ENCODE data around the gene BPIFA3. TPM values are rescaled to one million over a fixed set of nuclear protein-coding genes. Genes with fewer than 3 reads are reported as not detected.
A peak's percentile ranks its signal among the peaks of the same experiment; 100 is the strongest.

BPIFA3 gene
- not detected in 2 replicates for total RNA-seq (ENCODE audit: low replicate concordance)

DNA sequence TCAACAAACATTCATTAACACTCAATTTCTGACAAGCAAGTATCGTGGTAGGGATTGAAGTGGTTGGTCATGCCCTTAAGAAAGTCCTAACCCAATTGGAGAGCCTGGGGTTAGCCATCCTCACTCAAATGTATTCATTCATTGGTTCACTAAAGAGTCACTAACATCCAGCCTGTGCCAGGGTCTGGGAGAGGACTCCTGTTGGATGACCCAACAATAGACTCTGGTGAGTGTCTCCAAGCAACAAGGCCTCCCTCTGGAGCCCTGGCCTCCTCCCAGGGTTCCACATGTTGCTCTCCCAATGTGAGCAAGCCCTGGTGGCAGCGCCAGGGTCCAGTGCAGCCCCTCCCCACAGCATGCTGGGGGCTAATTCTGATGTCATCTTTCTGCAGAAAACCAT, at the start of gene BPIFA3:
BPIFA3 (plus strand) TSS at position 301 of the 400 bp plus-strand sequence. CDS start 185 bp downstream, outside the sequence.
- H3K36me3 Mint-ChIP-seq: no peaks in the 10 kb centered on the region
- Histone ChIP-seq H3K9me3 (ENCODE audit: low read depth) (no peaks in the 10 kb centered on the region), H3K36me3 (no peaks in the 10 kb centered on the region), H3K4me2 (no peak within 1 kb of the TSS), H3K79me2 (ENCODE audit: low read depth) (no peaks in the 10 kb centered on the region), H3K9ac (no peak within 1 kb of the TSS), H3K4me1 (no peaks in the 10 kb centered on the region), H3K4me3 (no peak within 1 kb of the TSS), H3K27ac (no peak within 1 kb of the TSS), H3K27me3 (peaks cover 35% of the 10 kb centered on the region), H2AFZ (replicated peaks) (no peak within 1 kb of the TSS), H4K20me1 (ENCODE audit: low read depth) (no peaks in the 10 kb centered on the region), H3F3A (ENCODE audit: low read depth) (no peaks in the 10 kb centered on the region)
- no peak for TF ChIP-seq EZH2 (IDR thresholded peaks at IDR 0.05)
- no peak for TF ChIP-seq CTCF (IDR thresholded peaks at IDR 0.05)
- no peak for TF ChIP-seq EZH2phosphoT487 (IDR thresholded peaks at IDR 0.05)
- H3K4me1 Mint-ChIP-seq: no peaks in the 10 kb centered on the region
- no peak within 1 kb of the TSS for H3K27ac Mint-ChIP-seq
- H3K9me3 Mint-ChIP-seq: no peaks in the 10 kb centered on the region
- no peak within 1 kb of the TSS for H3K4me3 Mint-ChIP-seq
- H3K27me3 Mint-ChIP-seq (ENCODE audit: insufficient read depth, low read depth): peaks cover 4% of the 10 kb centered on the region
- DNase-seq (ENCODE audit: low spot score): no peak

GRCh38 chr20:33167859-33168258, 49.3 kb upstream of the BPIFA3 start, which contains the start of gene BPIFA2:
Gene BPIFA2, plus strand, starts transcription at chr20:33168159. Its CDS starts 987 bp downstream, at chr20:33169146.
- Histone ChIP-seq H3K27ac (no peak within 1 kb of the TSS), H3K4me2 (no peak within 1 kb of the TSS), H3K36me3 (no peaks in the 10 kb centered on the region), H3K4me1 (no peaks in the 10 kb centered on the region), H2AFZ (replicated peaks) (no peak within 1 kb of the TSS), H3K27me3 (no peaks in the 10 kb centered on the region), H3K9me3 (ENCODE audit: low read depth) (peaks cover 8% of the 10 kb centered on the region), H3K9ac (no peak within 1 kb of the TSS), H3F3A (ENCODE audit: low read depth) (no peaks in the 10 kb centered on the region), H4K20me1 (ENCODE audit: low read depth) (no peaks in the 10 kb centered on the region), H3K79me2 (ENCODE audit: low read depth) (no peaks in the 10 kb centered on the region), H3K4me3 (no peak within 1 kb of the TSS)
- no peak for DNase-seq (ENCODE audit: low spot score)
- Mint-ChIP-seq H3K27ac (no peak within 1 kb of the TSS), H3K4me1 (peaks cover 6% of the 10 kb centered on the region), H3K27me3 (ENCODE audit: insufficient read depth, low read depth) (peaks cover 13% of the 10 kb centered on the region), H3K36me3 (no peaks in the 10 kb centered on the region), H3K9me3 (peaks cover 13% of the 10 kb centered on the region), H3K4me3 (no peak within 1 kb of the TSS)
- no peak for TF ChIP-seq CTCF (IDR thresholded peaks at IDR 0.05)
- no peak for TF ChIP-seq EZH2 (IDR thresholded peaks at IDR 0.05)
- TF ChIP-seq EZH2phosphoT487 (IDR thresholded peaks at IDR 0.05): no peak

GRCh38 chr20:33169176-33169794, 47.9 kb upstream of the BPIFA3 start:
- no peak overlapping the region for H2AFZ ChIP-seq (replicated peaks)
- Mint-ChIP-seq H3K27me3 (ENCODE audit: insufficient read depth, low read depth) (peaks cover 13% of the 10 kb centered on the region), H3K36me3 (no peaks in the 10 kb centered on the region), H3K27ac (no peak overlapping the region), H3K4me1 (peaks cover 6% of the 10 kb centered on the region), H3K9me3 (peaks cover 13% of the 10 kb centered on the region), H3K4me3 (no peak overlapping the region)
- H3K9ac ChIP-seq: no peak overlapping the region
- no peaks in the 10 kb centered on the region for H3K27me3 ChIP-seq
- H3K9me3 ChIP-seq (ENCODE audit: low read depth): peaks cover 8% of the 10 kb centered on the region
- no peaks in the 10 kb centered on the region for H3K4me1 ChIP-seq
- no peaks in the 10 kb centered on the region for H3K79me2 ChIP-seq (ENCODE audit: low read depth)
- H3K27ac ChIP-seq: no peak overlapping the region
- H4K20me1 ChIP-seq (ENCODE audit: low read depth): no peaks in the 10 kb centered on the region
- TF ChIP-seq CTCF (IDR thresholded peaks at IDR 0.05) (peak; percentile 64), EZH2 (IDR thresholded peaks at IDR 0.05) (no peak), EZH2phosphoT487 (IDR thresholded peaks at IDR 0.05) (no peak)
- no peak overlapping the region for H3K4me3 ChIP-seq
- H3K4me2 ChIP-seq: no peak overlapping the region
- no peaks in the 10 kb centered on the region for H3K36me3 ChIP-seq
- DNase-seq (ENCODE audit: low spot score): peak; percentile 32
- H3F3A ChIP-seq (ENCODE audit: low read depth): no peaks in the 10 kb centered on the region

Data from neural progenitor cell (in vitro differentiated cells).